Measurements from ENCODE around the gene OTOA.

- no peak for TF ChIP-seq PRMT3 (CRISPR knock-in tag; IDR thresholded peaks at IDR 0.05; ENCODE audit: borderline replicate concordance, low read depth)
- no peak for TF ChIP-seq ZNF781 (CRISPR knock-in tag; IDR thresholded peaks at IDR 0.05; ENCODE audit: borderline replicate concordance, not compliant biosample characterization)
- TF ChIP-seq ZNF660 (CRISPR knock-in tag; IDR thresholded peaks at IDR 0.05; ENCODE audit: borderline replicate concordance, low read depth), result no peak
- no peak for TF ChIP-seq NFKB2 (CRISPR knock-in tag; IDR thresholded peaks at IDR 0.05; ENCODE audit: borderline replicate concordance)
- no peak for TF ChIP-seq NPAS2 (CRISPR knock-in tag; IDR thresholded peaks at IDR 0.05; ENCODE audit: borderline replicate concordance)
- no peak for TF ChIP-seq ONECUT2 (CRISPR knock-in tag; IDR thresholded peaks at IDR 0.05)
- no peak for TF ChIP-seq GLMP (CRISPR knock-in tag; IDR thresholded peaks at IDR 0.05; ENCODE audit: borderline replicate concordance)
- no peak for TF ChIP-seq TSC22D2 (CRISPR knock-in tag; IDR thresholded peaks at IDR 0.05; ENCODE audit: borderline replicate concordance)
Observed at GRCh38 chr16:21628772-21629171, 35.0 kb upstream of the OTOA start.
